GM12872 (cell line): ENCODE data around the gene PLPPR1.

Experiments used
- TF ChIP-seq, protein P1 (sequence below): IDR thresholded peaks from 3 replicates; pipeline ENCODE4 v1.5.1; 2011; ENCODE audit warnings: low read depth, mild to moderate bottlenecking, low read length, moderate library complexity; ENCODE audit not compliant: insufficient read depth

PLPPR1 gene

GRCh38 chr9:101333490-101333889 is 305.0 kb downstream of the PLPPR1 start:
- TF ChIP-seq, protein P1, sequence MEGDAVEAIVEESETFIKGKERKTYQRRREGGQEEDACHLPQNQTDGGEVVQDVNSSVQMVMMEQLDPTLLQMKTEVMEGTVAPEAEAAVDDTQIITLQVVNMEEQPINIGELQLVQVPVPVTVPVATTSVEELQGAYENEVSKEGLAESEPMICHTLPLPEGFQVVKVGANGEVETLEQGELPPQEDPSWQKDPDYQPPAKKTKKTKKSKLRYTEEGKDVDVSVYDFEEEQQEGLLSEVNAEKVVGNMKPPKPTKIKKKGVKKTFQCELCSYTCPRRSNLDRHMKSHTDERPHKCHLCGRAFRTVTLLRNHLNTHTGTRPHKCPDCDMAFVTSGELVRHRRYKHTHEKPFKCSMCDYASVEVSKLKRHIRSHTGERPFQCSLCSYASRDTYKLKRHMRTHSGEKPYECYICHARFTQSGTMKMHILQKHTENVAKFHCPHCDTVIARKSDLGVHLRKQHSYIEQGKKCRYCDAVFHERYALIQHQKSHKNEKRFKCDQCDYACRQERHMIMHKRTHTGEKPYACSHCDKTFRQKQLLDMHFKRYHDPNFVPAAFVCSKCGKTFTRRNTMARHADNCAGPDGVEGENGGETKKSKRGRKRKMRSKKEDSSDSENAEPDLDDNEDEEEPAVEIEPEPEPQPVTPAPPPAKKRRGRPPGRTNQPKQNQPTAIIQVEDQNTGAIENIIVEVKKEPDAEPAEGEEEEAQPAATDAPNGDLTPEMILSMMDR = no peak

GRCh38 chr9:101333926-101334702 is 305.6 kb downstream of the PLPPR1 start:
- TF ChIP-seq, protein P1 = no peak

DNA sequence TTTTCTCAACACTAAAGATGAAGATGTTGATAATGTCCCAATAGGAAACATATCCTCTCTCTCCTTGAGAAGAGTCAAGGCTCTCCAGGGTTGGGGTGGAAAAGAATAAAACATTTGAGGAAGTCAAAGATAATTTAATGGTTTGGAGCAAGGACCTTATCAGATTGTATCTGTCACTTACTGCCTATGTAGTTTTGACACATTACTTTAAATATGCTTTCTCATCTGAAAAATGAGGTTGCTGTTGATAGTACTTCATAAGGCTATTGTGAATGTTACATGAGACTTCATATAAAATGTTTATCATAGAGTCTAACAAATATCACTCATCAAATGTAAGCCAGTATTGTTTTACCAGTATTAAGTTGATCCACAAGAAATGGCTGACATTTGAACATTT is 307.6 kb downstream of the PLPPR1 start:
- TF ChIP-seq, protein P1 = no peak

GRCh38 chr9:101337237-101337636 is 308.7 kb downstream of the PLPPR1 start:
- TF ChIP-seq, protein P1 = no peak

DNA sequence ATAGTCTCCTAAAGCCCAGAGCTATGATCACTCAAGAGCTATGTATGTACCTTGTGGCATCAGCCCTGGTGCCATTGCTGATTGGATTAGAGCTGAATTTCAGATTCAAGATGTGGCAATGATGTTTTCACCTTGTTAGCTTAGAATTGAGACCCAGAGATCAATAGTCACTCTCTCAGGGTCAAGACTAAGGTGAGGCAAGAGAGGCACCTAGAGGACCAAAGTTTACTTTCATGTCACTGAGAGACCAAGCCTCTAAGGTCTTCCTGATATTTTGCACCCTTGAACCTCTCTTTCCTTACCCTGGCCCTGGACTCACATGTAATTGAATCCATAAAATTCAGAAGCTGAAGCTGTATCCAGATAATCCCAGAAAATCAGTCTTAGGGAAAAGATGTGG is 313.4 kb downstream of the PLPPR1 start:
- TF ChIP-seq, protein P1 = no peak

- TF ChIP-seq, protein P1 = no peak
These were observed 314.1 kb downstream of the PLPPR1 start for GRCh38 chr9:101342595-101342994.

GRCh38 chr9:101350285-101350684 is 321.8 kb downstream of the PLPPR1 start:
- TF ChIP-seq, protein P1 = no peak
